ENCODE data around the gene LRP10. TPM values are rescaled to one million over a fixed set of nuclear protein-coding genes. Genes with fewer than 3 reads are reported as not detected.
"Not testable (repeated sequence)": the region's sequence is repeated elsewhere in the genome, so short reads cannot be mapped to it uniquely, and the experiment has no call there.

The LRP10 gene, protein sequence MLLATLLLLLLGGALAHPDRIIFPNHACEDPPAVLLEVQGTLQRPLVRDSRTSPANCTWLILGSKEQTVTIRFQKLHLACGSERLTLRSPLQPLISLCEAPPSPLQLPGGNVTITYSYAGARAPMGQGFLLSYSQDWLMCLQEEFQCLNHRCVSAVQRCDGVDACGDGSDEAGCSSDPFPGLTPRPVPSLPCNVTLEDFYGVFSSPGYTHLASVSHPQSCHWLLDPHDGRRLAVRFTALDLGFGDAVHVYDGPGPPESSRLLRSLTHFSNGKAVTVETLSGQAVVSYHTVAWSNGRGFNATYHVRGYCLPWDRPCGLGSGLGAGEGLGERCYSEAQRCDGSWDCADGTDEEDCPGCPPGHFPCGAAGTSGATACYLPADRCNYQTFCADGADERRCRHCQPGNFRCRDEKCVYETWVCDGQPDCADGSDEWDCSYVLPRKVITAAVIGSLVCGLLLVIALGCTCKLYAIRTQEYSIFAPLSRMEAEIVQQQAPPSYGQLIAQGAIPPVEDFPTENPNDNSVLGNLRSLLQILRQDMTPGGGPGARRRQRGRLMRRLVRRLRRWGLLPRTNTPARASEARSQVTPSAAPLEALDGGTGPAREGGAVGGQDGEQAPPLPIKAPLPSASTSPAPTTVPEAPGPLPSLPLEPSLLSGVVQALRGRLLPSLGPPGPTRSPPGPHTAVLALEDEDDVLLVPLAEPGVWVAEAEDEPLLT
- 86.0 and 86.5 TPM in 2 replicates for total RNA-seq (2014; rRNA removed)
- 127 TPM for polyA plus RNA-seq (2012)

DNA sequence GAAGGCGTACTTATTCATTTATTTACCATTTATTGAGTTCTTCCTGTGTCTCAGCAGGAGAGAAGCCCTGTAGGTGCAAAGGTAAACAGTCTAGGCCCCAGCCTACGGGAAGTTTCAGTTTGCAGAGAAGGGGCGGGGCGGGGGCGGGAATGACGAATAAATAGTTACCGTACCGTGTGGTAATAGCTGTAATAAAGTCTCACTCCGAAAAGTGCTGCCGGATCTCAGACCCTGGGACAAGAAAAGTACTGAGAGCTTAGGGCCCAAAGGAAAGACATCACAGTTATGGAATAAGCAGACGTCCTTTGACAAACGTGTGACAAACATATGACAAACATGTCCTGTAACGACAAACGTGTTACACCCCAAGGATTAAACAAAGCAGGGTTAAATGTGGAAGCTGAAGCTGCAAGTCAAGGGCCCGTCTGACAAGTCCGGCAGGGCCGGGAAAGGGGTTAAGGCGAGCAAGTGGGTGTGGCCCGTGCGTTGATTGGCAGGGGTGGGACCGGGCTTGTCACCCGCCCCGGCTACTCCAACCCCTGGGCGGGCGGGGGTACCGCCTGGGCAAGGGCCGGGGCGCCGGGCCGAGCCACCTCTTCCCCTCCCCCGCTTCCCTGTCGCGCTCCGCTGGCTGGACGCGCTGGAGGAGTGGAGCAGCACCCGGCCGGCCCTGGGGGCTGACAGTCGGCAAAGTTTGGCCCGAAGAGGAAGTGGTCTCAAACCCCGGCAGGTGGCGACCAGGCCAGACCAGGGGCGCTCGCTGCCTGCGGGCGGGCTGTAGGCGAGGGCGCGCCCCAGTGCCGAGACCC lies at the start of gene LRP10:
Gene LRP10, plus strand, starts transcription at position 517 of the 809 bp plus-strand sequence. CDS start 564 bp downstream, outside the sequence.
- DNase-seq (ENCODE audit: low read depth), result peak; percentile 82

DNA sequence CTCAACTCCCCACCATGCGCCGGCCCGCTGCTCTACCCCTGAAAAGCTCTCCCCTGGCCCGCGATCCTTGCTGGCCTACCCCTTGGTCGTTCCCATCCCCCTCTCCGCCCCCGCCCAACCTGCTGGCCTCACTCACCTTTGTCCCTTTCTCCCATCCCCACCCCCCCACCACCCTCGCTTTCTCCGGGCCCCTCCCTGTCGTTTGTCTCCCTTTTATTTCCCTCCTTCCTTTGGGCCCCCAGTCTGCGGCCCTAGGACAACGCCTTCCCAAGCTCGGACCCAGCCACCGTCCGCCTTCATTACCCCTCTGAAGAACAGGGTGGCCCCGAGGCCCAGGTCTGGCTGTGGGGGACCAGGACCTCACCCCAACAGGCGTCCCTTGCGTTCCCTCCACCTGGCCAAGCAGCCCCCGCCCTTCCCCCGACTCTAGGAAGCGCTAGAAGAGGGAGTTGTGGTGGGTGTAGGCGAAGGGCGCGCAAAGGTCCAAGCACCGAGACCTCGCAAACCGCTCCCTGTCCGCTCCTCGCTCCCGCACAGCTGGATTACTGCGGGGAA lies 49.4 kb upstream of the LRP10 start:
- DNase-seq (ENCODE audit: low read depth), result no peak

DNA sequence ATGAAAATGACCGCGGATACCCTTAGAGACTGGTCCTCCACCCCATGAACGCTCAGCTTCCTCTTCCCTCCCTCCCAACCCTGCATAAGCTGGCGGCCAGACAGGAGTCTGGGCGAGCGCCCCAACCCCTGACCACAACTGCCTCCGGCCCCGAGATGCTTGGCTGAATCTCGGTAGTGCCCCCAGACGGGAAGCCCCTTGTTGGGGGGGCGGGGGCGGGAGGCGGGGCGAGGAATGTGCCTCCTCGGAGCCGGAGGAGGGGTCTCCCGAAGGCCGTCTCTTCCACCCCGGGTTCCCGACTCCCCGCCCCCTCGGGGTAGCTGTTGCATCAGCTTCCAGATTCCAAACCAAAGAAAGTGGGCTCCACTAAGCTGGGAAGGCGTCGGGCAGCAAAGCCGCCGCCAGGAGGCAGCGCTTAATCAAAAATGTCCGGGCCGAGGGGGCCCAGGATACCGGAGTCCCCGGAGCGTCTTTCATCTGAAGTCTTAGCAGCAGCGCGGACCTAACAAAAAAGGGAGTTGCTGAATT lies 48.9 kb upstream of the LRP10 start:
- peak; percentile 78 for DNase-seq (ENCODE audit: low read depth)

DNA sequence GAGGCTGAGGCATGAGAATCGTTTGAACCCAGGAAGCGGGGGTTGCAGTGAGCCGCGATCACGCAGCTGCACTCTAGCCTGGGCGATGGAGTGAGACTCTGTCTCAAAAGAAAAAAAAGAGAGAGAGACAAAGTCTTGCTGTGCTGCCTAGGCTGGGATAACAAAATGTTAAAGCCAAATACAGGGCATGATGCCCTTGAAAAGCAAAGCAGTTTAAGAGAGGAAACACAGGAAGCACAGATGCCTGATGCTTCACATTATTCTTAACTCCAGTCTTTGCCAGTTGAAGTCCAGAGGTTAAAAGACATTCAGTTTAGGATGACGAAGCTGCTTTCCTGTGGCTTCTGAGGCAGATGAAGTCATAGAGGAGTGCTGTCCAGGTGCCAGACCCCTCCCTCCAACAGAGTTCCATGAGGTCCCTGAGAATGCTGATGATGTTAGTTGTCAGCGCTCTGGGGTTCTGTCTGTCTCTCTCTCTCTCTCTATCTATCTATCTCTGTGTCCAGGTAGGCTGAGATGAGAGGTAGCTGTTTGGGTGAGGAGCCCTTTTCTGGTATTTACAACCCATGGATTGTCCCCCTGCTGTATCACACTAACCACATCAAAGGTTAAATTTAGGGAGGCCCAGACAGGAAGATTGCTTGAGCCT lies 46.7 kb upstream of the LRP10 start:
- peak; percentile 88 for DNase-seq (ENCODE audit: low read depth)

DNA sequence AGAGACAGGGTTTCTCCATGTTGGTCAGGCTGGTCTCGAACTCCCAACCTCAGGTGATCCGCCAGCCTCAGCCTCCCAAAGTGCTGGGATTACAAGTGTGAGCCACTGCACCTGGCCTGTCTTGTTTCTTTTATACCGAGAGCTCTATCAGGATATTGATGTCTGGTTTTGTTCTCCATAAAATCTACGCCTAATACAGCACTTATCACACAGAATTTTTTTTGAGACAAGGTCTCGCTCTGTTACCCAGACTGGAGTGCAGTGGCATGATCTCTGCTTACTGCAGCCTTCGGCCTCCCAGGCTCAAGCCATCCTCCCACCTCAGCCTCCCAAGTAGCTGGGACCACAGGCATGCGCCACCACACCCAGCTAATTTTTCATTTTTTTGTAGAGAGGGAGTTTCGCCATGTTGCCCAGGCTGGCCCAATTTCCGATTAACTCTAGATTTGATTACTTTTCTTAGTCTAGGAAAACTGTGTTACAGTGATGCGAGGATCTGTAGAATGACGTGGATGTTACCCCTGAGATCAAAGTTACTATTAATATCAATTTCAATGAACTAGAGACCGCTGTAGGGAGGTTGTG lies 42.4 kb upstream of the LRP10 start:
- not testable (repeated sequence) for DNase-seq (ENCODE audit: low read depth)

DNA sequence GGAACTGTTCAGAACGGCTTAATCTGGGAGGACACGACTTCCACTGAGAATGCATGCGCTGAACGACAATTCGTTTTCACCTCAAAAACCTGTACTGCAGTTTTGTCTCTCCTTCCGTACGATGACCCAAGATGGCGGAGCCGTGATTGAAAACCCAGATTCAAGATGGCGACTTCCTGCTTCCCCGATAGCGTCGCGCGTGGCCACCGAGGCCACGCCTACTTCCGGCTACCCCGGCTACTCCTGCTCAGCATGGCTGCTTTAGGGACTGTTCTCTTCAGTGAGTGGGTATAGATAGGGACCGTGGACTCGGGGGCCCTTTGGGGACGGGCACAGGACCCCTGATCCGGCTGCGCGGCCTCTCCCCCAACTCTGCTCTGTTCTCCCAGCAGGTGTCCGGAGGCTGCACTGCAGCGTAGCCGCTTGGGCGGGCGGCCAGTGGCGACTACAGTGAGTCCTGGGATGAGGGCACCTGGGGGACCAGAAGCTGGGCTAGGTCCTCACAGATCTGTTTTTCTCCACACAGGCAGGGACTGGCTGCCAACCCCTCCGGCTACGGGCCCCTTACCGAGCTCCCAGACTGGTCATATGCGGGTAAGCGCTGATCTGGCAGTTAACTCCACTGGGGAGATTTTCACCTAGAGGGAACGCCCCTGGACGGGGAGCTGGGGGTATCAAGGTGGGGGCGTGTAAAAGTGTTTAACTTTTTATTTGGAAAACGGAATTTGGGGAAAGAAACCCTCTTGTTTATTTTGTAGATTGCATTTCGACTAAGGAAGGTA lies 41.7 kb upstream of the LRP10 start, which contains the start of gene MRPL52:
Gene MRPL52, plus strand, starts transcription at position 227 of the 782 bp plus-strand sequence. Its CDS starts 26 bp downstream, at position 253.
- peak; percentile 82 for DNase-seq (ENCODE audit: low read depth)

DNA sequence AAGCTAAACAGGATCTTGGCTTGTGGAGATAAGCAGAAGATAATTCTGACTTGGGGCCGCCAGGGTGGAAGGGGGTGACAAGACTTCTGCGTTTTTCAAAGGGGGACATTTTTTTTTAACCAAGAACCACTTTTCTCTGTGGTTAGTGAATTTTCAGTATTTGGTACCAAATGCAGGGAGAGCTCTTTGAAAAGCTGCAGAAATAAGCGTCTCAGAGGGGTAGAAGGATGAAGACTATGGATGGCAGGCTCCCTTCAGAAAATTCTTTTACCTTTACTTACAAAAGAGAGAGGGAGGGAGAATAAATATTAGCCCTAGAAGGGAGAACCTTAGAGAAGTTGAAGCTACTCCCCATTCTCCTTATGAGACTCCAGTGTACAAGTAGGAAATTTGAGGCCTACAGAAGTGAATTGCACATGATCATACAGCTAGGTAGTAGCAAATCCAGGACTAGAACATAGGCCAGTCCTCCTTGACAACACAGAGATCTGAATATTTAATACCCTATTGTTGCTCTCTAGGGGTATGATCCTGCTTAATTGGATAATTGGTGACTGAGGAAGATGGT lies 41.0 kb upstream of the LRP10 start:
- DNase-seq (ENCODE audit: low read depth), result no peak

DNA sequence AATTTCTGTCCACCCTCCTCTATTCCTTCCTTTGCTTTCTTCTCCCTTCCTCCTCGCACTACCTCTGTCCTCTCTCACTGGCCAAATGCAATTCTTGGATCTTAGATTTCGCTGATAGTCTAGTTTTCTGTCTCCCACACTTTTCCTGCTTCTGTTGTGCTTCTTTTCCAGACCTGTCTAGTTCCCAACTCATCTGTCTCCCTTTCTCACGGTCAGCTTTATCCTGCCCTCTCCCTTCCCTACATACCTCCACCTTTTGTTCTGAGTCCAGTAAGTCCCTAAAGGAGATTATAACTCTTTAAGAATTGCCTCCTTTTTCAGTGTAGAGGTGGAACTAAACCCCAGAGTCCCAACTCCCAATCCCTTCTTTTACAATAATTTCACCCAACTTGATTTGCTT lies 36.0 kb upstream of the LRP10 start:
- DNase-seq (ENCODE audit: low read depth), result no peak

DNA sequence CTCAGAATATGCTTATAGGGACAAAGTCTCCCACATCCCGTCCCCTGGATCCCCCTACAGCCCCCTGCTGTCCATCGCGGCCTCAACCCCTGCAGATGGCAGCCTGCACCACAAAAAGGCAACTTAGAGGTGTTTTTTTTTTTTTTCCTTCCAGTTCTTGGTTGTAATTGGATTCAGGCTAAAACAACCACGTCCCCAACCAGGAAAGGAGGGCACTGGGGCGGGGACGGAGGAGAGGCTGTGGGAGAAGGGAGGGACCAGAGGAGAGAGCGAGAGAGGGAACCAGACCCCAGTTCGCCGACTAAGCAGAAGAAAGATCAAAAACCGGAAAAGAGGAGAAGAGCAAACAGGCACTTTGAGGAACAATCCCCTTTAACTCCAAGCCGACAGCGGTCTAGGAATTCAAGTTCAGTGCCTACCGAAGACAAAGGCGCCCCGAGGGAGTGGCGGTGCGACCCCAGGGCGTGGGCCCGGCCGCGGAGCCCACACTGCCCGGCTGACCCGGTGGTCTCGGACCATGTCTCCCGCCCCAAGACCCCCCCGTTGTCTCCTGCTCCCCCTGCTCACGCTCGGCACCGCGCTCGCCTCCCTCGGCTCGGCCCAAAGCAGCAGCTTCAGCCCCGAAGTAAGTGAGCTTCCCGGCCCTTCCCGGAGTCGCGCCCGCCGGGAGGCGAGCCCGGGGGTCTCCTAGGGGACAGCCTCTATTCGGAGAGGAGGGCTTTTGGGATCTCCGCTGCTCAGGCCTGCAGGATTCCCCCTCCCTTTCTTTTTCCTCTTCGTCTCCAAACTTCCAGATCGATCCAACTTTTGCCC lies 35.0 kb upstream of the LRP10 start, which contains the start of gene MMP14:
Gene MMP14, plus strand, starts transcription at position 285 of the 813 bp plus-strand sequence. Its CDS starts 233 bp downstream, at position 518.
- DNase-seq (ENCODE audit: low read depth), result peak; percentile 95

DNA sequence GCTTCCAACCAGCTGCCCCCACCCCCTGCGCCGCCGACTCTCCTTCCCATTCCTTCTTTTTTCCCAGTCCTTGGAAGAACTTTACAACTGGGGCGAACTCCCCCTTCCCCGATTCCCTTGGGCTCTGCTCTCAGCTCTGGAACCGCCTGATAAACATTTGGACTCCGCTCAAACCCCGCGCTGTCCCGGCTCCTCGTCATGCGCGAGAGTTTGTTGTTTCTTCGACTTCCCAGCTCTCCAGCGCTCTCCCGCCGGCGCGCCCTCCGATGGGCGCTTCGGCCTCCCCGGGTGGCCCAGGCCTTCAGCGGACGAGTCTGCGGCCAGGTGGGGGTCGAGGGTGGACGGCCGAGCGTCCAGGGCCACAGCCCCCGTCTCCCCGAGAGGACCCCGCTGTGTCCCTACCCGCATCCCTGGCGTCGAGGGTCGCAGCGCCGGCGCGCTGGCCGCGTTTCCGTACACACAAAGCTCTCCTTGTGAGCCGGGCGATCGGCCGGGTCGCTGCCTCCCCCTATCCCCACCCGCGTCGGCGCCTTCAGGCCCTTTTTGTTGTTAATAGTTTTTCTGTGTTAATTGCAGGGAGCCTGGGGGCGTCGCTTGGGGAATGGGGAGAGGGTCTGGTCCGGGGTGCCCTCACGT lies 34.3 kb upstream of the LRP10 start:
- DNase-seq (ENCODE audit: low read depth), result peak; percentile 65

DNA sequence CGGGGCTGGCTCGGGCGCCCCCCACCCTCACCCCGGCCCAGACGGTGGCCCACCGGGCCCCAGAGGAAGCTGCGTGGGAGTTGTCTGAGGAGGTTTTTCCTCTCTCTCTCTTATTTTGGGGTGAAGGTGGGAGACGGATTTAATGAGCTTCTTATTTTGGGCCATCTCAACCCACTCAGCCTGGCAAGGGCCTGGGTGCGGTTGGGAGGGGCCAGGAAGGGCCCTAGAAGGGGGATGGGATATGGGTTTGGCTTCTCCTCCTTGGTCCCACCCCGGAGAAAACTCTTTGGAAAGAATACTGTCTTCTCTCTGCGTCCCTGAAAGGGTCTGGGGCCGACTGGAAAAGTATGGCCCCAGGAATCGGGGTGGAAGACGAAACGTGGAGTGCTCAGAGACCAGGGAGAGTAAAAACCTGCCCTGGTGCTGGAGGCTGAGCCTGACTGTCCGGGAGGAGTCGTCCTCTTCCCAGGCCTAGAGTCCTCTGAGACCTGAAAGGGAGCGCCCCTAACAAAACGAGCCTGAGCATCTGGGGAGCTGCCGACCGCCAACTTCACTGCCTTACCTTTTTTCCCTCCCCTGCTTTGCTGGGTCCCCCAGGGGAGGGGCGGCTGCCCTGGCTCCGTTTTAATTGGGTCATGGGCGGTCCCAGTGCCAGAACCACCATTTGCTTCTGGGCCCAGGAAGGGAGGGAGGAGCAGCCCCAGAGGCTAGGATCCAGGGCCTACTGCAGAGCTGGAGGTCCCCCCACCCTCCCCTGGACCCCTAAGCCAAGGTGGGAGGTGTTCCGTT lies 33.6 kb upstream of the LRP10 start:
- peak; percentile 68 for DNase-seq (ENCODE audit: low read depth)

DNA sequence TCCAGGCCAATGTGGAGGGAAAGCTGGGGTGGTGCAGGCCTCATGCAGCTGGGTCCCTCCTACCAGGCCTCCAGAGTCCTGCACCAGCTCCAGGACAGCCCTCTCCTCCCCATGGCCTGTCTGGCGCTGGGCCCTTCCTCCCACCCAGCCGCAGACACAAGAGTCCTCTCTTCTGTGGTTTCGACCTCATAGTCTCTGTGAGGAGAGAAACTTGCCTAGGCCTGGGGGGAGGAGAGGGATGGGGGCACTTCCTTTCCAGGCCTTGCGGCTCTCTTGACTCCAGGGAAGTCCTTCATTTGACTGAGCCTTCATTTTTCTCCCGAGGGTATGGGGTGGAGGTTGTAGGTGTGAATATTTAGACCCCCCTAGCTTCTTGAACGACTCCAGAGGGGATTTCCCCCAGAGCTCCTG lies 32.9 kb upstream of the LRP10 start:
- peak; percentile 77 for DNase-seq (ENCODE audit: low read depth)

DNA sequence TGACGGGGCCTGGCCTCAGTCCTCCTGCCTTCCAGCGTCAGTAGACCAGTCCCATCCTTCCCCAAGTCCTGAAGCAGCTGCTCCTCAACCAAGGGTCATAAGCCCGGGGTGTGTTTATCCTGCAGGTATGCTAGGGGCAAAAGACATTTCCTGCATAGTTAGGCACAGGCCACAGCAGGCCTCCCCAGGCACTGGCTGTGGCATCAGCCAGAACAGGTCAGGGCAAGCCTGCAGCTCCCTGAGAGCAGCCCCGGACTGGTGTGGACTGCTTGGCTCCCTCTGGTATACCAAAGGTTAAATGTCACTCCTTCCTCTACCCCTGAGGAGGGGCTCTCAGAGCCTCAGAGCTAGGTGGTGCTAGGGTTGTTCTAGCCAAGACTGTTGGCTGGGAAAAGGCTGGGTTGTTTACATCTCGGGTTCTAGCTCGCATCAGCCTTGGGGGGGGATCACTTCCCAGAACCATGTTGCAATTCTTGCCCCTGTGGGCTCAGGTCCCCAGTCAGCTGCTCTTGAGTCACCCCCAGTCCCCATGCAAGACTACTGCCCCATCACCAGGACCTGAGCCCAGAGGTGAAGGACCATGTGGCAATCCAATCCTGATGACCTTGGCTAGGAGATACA lies 32.3 kb upstream of the LRP10 start:
- DNase-seq (ENCODE audit: low read depth), result no peak

DNA sequence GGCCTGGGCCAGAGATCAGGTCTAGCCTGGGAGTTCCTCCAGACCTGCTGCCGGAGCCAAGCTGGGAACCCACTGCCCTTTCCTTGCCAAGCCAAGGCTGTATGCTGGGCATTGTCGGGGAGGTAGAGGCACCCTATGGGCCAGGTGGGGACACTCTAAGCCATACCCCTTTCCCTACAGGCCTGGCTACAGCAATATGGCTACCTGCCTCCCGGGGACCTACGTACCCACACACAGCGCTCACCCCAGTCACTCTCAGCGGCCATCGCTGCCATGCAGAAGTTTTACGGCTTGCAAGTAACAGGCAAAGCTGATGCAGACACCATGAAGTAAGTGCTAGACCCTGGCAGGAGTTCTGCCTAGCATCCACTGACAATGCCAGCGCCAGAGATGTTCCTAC lies 30.2 kb upstream of the LRP10 start:
- no peak for DNase-seq (ENCODE audit: low read depth)

DNA sequence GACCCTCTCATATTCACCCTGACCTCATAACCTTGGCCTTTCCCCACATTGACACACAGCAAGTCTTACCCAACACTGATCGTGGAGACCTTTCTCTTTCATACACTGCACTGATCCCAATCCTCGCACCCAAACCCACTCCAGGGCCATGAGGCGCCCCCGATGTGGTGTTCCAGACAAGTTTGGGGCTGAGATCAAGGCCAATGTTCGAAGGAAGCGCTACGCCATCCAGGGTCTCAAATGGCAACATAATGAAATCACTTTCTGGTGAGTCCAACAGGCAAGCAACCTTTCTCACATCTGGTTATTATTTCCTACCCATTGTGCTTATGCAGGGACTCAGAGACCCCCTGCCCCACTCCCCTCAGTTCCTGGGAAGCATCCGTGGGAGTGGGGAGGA lies 29.8 kb upstream of the LRP10 start:
- no peak for DNase-seq (ENCODE audit: low read depth)

Data from LHCN-M2 (cell line).